HG02623 (cell line): ENCODE results near the gene AKTIP.
"Not testable (repeated sequence)": the region's sequence is repeated elsewhere in the genome, so short reads cannot be mapped to it uniquely, and the experiment has no call there.

ENCODE experiments used
- ATAC-seq: cut with Tn5 transposase; IDR thresholded peaks from one replicate; pipeline ENCODE4 v1.9.1; 2021; ENCODE audit warnings: moderate library complexity; ENCODE audit not compliant: unreplicated experiment

The AKTIP gene

GRCh38 chr16:53517851-53518250, 14.8 kb upstream of the AKTIP start:
- ATAC-seq, result no peak

GRCh38 chr16:53515811-53516210, 12.8 kb upstream of the AKTIP start:
- ATAC-seq, result no peak

- no peak for ATAC-seq
Measured at GRCh38 chr16:53515259-53515658, 12.2 kb upstream of the AKTIP start.

- not testable (repeated sequence) for ATAC-seq
Measured at GRCh38 chr16:53512795-53513194, 9.8 kb upstream of the AKTIP start.

- ATAC-seq, result no peak
Measured at GRCh38 chr16:53511403-53512280, 8.6 kb upstream of the AKTIP start.

GRCh38 chr16:53511084-53511402, 8.0 kb upstream of the AKTIP start:
- ATAC-seq, result no peak

GRCh38 chr16:53510704-53511070, 7.7 kb upstream of the AKTIP start:
- ATAC-seq, result no peak

- ATAC-seq, result no peak
Measured at GRCh38 chr16:53509906-53510703, 7.1 kb upstream of the AKTIP start.

GRCh38 chr16:53507464-53508179, 4.6 kb upstream of the AKTIP start:
- no peak for ATAC-seq

GRCh38 chr16:53506254-53506653, 3.2 kb upstream of the AKTIP start:
- no peak for ATAC-seq

- no peak for ATAC-seq
Measured at GRCh38 chr16:53504665-53505064, 1.7 kb upstream of the AKTIP start.

GRCh38 chr16:53503991-53504663, 1.1 kb upstream of the AKTIP start:
- no peak for ATAC-seq

- ATAC-seq, result peak; percentile 96
Measured at GRCh38 chr16:53503270-53503923, 388 bp upstream of the AKTIP start.

GRCh38 chr16:53501216-53501859, 1.7 kb downstream of the AKTIP start:
- ATAC-seq, result no peak

GRCh38 chr16:53498984-53499383, 4.0 kb downstream of the AKTIP start:
- ATAC-seq, result no peak

- ATAC-seq, result no peak
Measured at GRCh38 chr16:53495325-53495724, 7.7 kb downstream of the AKTIP start.

- no peak for ATAC-seq
Measured at GRCh38 chr16:53494636-53495035, 8.4 kb downstream of the AKTIP start.

- no peak for ATAC-seq
Measured at GRCh38 chr16:53492503-53492902, 10.5 kb downstream of the AKTIP start.

GRCh38 chr16:53489755-53490154, 13.3 kb downstream of the AKTIP start:
- no peak for ATAC-seq

GRCh38 chr16:53486230-53486629, 16.8 kb downstream of the AKTIP start:
- no peak for ATAC-seq
